Measurements from ENCODE around the gene CDCP1. TPM values are rescaled to one million over a fixed set of nuclear protein-coding genes. Genes with fewer than 3 reads are reported as not detected.

CDCP1 gene
- total RNA-seq, 4 donors from 2014 or later, result 77.4 to 85.6 (median 80.3) TPM

DNA sequence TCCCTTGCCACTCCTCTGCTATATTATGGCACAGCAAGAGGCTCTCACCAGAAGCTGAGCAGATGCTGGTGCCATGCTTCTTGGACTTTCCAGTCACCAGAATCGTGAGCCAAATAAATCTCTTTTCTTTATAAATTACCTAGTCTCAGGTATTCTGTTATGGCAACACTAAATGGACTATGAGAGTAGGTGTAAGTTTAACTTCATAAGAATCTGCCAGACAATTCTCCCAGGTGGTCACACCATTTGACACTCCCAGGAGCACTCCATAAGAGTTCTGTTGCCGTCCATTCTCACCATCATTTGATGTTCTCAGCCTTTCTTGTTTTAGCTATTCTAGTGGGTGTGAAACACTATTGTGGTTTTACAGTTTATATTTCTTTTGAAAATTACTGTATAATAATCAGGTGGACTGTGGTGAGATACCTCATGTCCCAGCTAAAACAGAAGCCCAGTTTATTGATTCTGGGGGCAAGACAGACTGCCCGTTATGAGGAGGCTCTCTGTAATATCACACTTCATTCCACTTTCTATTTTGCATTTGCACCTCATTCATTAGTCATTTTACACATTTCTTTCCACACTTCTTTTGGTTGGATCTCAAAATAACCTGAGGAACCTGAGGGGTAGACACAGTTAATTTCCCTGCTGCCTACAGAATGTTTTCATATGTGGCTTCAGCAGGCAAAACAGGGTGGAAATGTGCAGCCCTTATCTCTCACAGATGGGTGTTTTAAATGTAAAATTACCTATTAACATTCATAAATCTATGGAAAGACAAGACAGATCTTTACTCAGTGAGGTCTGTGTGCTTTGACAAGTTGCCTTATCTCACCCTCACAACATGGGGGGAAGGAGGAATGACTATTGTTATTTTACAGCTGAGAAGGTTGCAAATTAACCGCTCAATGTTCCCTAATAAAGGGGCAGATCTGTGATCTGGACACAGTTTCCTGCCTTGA, 42.1 kb downstream of the CDCP1 start:
- Histone ChIP-seq H3K36me3 (peaks cover 12% of the 10 kb centered on the region), H3K27ac (no peak overlapping the region), H3K4me1 (no peaks in the 10 kb centered on the region), H3K27me3 (no peaks in the 10 kb centered on the region), H3K9me3 (no peaks in the 10 kb centered on the region), H3K4me3 (no peak overlapping the region)
- no peak for DNase-seq (ENCODE audit: low spot score in 2 of 2)
- WGBS, result 85% methylated on average over 4 of the region's 4 CpGs
- TF ChIP-seq CTCF (IDR thresholded peaks at IDR 0.05) (no peak), POLR2A (IDR thresholded peaks at IDR 0.05) (no peak), POLR2AphosphoS5 (IDR thresholded peaks at IDR 0.05) (no peak)

DNA sequence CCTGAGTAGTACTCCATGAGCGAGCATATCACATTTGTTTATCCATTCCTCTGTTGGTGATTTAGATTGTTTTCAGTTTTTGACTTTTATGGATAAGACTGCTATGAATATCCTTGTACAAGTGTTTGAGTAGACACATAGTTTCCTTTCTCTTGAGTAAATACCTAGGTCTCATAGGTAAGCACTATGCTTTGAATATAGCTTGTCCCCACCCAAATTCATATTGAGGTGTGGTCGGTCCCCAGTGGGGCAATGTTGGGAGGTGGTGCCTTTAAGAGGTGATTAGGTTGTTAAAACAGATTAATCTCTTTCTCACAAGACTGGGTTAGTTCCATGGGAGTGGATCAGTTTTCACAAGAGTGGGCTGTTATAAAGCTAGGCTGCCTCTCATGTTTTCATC, 42.8 kb downstream of the CDCP1 start:
- TF ChIP-seq CTCF (IDR thresholded peaks at IDR 0.05) (no peak), POLR2A (IDR thresholded peaks at IDR 0.05) (no peak), EP300 (IDR thresholded peaks at IDR 0.05) (no peak), POLR2AphosphoS5 (IDR thresholded peaks at IDR 0.05) (no peak)
- Histone ChIP-seq H3K9me3 (no peaks in the 10 kb centered on the region), H3K36me3 (peaks cover 11% of the 10 kb centered on the region), H3K4me3 (no peak overlapping the region), H3K27me3 (no peaks in the 10 kb centered on the region), H3K4me1 (no peaks in the 10 kb centered on the region), H3K27ac (no peak overlapping the region)
- DNase-seq (ENCODE audit: low spot score in 2 of 2), result no peak
- WGBS, result 96% methylated on average over 2 of the region's 2 CpGs

- DNase-seq (ENCODE audit: low spot score in 2 of 2), result no peak
- TF ChIP-seq POLR2AphosphoS5 (IDR thresholded peaks at IDR 0.05) (no peak), CTCF (IDR thresholded peaks at IDR 0.05) (no peak), EP300 (IDR thresholded peaks at IDR 0.05) (no peak), POLR2A (IDR thresholded peaks at IDR 0.05) (no peak)
- H3K27ac ChIP-seq, result no peak overlapping the region
These were observed 45.2 kb downstream of the CDCP1 start for GRCh38 chr3:45100981-45101407.

GRCh38 chr3:45098310-45098709, 47.9 kb downstream of the CDCP1 start:
- Histone ChIP-seq H3K4me1 (no peaks in the 10 kb centered on the region), H3K27me3 (no peaks in the 10 kb centered on the region), H3K4me3 (no peak overlapping the region), H3K36me3 (peaks cover 16% of the 10 kb centered on the region), H3K9me3 (no peaks in the 10 kb centered on the region), H3K27ac (no peak overlapping the region)
- TF ChIP-seq EP300 (IDR thresholded peaks at IDR 0.05), result no peak
- DNase-seq (ENCODE audit: low spot score in 2 of 2), result no peak
- 73% methylated on average over 5 of the region's 5 CpGs for WGBS

More at GRCh38 chr3:45100981-45101407, 45.2 kb downstream of the CDCP1 start:
- H3K27me3 ChIP-seq, result no peaks in the 10 kb centered on the region
- no peaks in the 10 kb centered on the region for H3K36me3 ChIP-seq
- 82% methylated on average over 3 of the region's 3 CpGs for WGBS
- H3K4me1 ChIP-seq, result no peaks in the 10 kb centered on the region
- H3K9me3 ChIP-seq, result no peaks in the 10 kb centered on the region
- no peak overlapping the region for H3K4me3 ChIP-seq

GRCh38 chr3:45097296-45097883, 48.8 kb downstream of the CDCP1 start:
- H3K36me3 ChIP-seq, result peaks cover 19% of the 10 kb centered on the region
- H3K9me3 ChIP-seq, result no peaks in the 10 kb centered on the region
- peaks cover 3% of the 10 kb centered on the region for H3K4me1 ChIP-seq
- no peak overlapping the region for H3K27ac ChIP-seq
- no peaks in the 10 kb centered on the region for H3K27me3 ChIP-seq
- H3K4me3 ChIP-seq, result no peak overlapping the region
- TF ChIP-seq EP300 (IDR thresholded peaks at IDR 0.05), result no peak
- TF ChIP-seq POLR2A (IDR thresholded peaks at IDR 0.05), result no peak
- TF ChIP-seq POLR2AphosphoS5 (IDR thresholded peaks at IDR 0.05), result no peak
- no peak for TF ChIP-seq CTCF (IDR thresholded peaks at IDR 0.05)
- WGBS, result 63% methylated on average over 6 of the region's 6 CpGs
- no peak for DNase-seq (ENCODE audit: low spot score in 2 of 2)
